PC-3 (cell line): ENCODE data around the gene PLPPR4. TPM values are rescaled to one million over a fixed set of nuclear protein-coding genes. Genes with fewer than 3 reads are reported as not detected.

Experiments used
- ATAC-seq: fragments of 200-7000 bp; cut with Tn5 transposase; 2 replicates; pipeline ENCODE4 v1.9.1; 2020; ENCODE audit warnings: mild to moderate bottlenecking, moderate library complexity
- BruUV-seq: library from RNA; stranded (reverse); fragments of 400-500 nt; replicated peaks from 2 replicates; lab custom pipeline; 2021; lab: Mats Ljungman, UMichigan
- CTCF ChIA-PET: fragments of 300-600 bp; sonication (Branson Sonifier 250); formaldehyde crosslinking; loops from one replicate; lab custom pipeline; 2022; ENCODE audit warnings: antibody characterized with exemption; lab: Charles Lee
- POLR2A ChIA-PET: fragments of 300-600 bp; sonication (Branson Sonifier 250); formaldehyde crosslinking; loops from one replicate; lab custom pipeline; 2022; ENCODE audit warnings: antibody characterized with exemption; ENCODE audit not compliant: unreplicated experiment; lab: Charles Lee
- DNase-seq: peaks from one replicate; pipeline ENCODE4 v3.0.0-alpha.2; 2015
- H2AFZ ChIP-seq: fragments of 300-600 bp; sonication (generic); 2 replicates; pipeline ENCODE4 v1.6.0; 2016; ENCODE audit warnings: antibody characterized with exemption, low read length
- H3F3A ChIP-seq: fragments of 300-600 bp; sonication (generic); one replicate; pipeline ENCODE4 v1.6.0; 2017; ENCODE audit warnings: antibody characterized with exemption, low read length, control low read depth, mild to moderate bottlenecking; ENCODE audit not compliant: unreplicated experiment
- H3K27ac ChIP-seq: fragments of 300-600 bp; sonication (generic); 2 replicates; pipeline ENCODE4 v1.5.1; 2016; ENCODE audit warnings: mild to moderate bottlenecking, low read length
- H3K27me3 ChIP-seq: fragments of 300-600 bp; sonication (generic); 2 replicates; pipeline ENCODE4 v1.6.1; 2016; ENCODE audit warnings: low read length, mixed read lengths
- H3K36me3 ChIP-seq: fragments of 300-600 bp; sonication (generic); 2 replicates; pipeline ENCODE4 v1.6.1; 2016; ENCODE audit warnings: low read depth, mixed run types, low read length, mixed read lengths
- H3K4me1 ChIP-seq: fragments of 300-600 bp; sonication (generic); 2 replicates; pipeline ENCODE4 v1.5.1; 2016; ENCODE audit warnings: low read length; ENCODE audit not compliant: insufficient read depth
- H3K4me2 ChIP-seq: fragments of 300-600 bp; sonication (generic); 2 replicates; pipeline ENCODE4 v1.6.0; 2016; ENCODE audit warnings: low read length
- H3K4me3 ChIP-seq: fragments of 300-600 bp; sonication (generic); 2 replicates; pipeline ENCODE4 v1.5.1; 2016; ENCODE audit warnings: mild to moderate bottlenecking, low read length, mixed read lengths
- H3K79me2 ChIP-seq: fragments of 300-600 bp; sonication (generic); 2 replicates; pipeline ENCODE4 v1.6.1; 2017; ENCODE audit warnings: low read length, mixed read lengths
- H3K9ac ChIP-seq: fragments of 300-600 bp; sonication (generic); 2 replicates; pipeline ENCODE4 v1.6.0; 2016; ENCODE audit warnings: mild to moderate bottlenecking, low read length
- H3K9me2 ChIP-seq: fragments of 300-600 bp; sonication (generic); replicated peaks from 2 replicates; pipeline ENCODE4 v1.6.1; 2016; ENCODE audit warnings: mixed run types, low read length, mixed read lengths
- H3K9me3 ChIP-seq: fragments of 300-600 bp; sonication (generic); 2 replicates; pipeline ENCODE4 v1.6.1; 2016; ENCODE audit warnings: low read length, mixed read lengths
- H4K20me1 ChIP-seq: fragments of 300-600 bp; sonication (generic); 2 replicates; pipeline ENCODE4 v1.6.1; 2016; ENCODE audit warnings: low read length, mixed read lengths
- EZH2 ChIP-seq: fragments of 300-600 bp; sonication (generic); IDR thresholded peaks from one replicate; pipeline ENCODE4 v1.6.1; 2017; ENCODE audit warnings: antibody characterized with exemption, mild to moderate bottlenecking, low read length; ENCODE audit not compliant: unreplicated experiment
- EZH2phosphoT487 ChIP-seq: fragments of 300-600 bp; sonication (generic); IDR thresholded peaks from 2 replicates; pipeline ENCODE4 v1.6.1; 2018; ENCODE audit warnings: mild to moderate bottlenecking, antibody characterized with exemption, low read length, borderline replicate concordance
- intact Hi-C: fragments of 100-400 bp; cut with micrococcal nuclease; formaldehyde crosslinking; loops from 2 replicates; pipeline ENCODE4 v1.9.0; 2023
- total RNA-seq: library from RNA; depleted of rRNA; stranded (reverse); fragments of >200 nt; gene quantifications from 2 replicates; pipeline ENCODE4 v1.2.3, GENCODE V29; 2014
- TF ChIP-seq, protein P1 (sequence below): fragments of 300-600 bp; sonication (generic); conservative IDR thresholded peaks from 2 replicates; pipeline ENCODE4 v1.5.1; 2017; ENCODE audit warnings: antibody characterized with exemption, low read depth, mild to moderate bottlenecking, low read length

The PLPPR4 gene
- total RNA-seq, 1 experiment from 2014 or later: 0.44 TPM

DNA sequence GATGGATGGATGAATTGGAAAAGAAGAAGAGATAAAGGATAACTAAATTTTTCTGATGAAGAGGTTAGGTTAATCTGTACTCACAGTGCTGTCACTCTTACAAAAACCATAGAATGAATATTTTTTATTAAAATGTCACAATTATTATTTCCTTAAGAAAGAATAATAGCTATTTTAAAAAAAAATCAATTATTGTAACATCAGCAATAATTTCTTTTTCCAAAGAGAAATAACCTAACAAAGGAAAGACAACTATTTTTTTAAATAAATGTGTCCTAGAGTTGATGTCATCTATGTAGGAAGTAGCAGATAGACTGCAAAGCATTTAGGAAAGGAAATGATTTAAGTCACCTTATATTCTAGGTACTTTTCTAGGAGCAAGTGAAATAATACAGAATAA lies 33.6 kb upstream of the PLPPR4 start:
- no peaks in the 10 kb centered on the region for H3K9me2 ChIP-seq
- no peaks in the 10 kb centered on the region for H3K36me3 ChIP-seq
- H3K4me3 ChIP-seq: no peak overlapping the region
- no peak overlapping the region for H3K27ac ChIP-seq
- no peak overlapping the region for H2AFZ ChIP-seq
- intact Hi-C loops: no loop called here
- peaks cover 10% of the 10 kb centered on the region; the same call in 1 of the 2 replicates for H3K27me3 ChIP-seq
- no peaks in the 10 kb centered on the region for H3K79me2 ChIP-seq
- no peak overlapping the region for H3K4me2 ChIP-seq
- ChIA-PET CTCF (no interaction called here), POLR2A (no interaction called here)
- no peaks in the 10 kb centered on the region for H3K9me3 ChIP-seq
- no peaks in the 10 kb centered on the region for H3K4me1 ChIP-seq
- no peak for TF ChIP-seq EZH2phosphoT487
- TF ChIP-seq EZH2: no peak
- TF ChIP-seq, protein P1, sequence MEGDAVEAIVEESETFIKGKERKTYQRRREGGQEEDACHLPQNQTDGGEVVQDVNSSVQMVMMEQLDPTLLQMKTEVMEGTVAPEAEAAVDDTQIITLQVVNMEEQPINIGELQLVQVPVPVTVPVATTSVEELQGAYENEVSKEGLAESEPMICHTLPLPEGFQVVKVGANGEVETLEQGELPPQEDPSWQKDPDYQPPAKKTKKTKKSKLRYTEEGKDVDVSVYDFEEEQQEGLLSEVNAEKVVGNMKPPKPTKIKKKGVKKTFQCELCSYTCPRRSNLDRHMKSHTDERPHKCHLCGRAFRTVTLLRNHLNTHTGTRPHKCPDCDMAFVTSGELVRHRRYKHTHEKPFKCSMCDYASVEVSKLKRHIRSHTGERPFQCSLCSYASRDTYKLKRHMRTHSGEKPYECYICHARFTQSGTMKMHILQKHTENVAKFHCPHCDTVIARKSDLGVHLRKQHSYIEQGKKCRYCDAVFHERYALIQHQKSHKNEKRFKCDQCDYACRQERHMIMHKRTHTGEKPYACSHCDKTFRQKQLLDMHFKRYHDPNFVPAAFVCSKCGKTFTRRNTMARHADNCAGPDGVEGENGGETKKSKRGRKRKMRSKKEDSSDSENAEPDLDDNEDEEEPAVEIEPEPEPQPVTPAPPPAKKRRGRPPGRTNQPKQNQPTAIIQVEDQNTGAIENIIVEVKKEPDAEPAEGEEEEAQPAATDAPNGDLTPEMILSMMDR: no peak
- no peaks in the 10 kb centered on the region for H4K20me1 ChIP-seq
- H3K9ac ChIP-seq: no peak overlapping the region
- BruUV-seq: no TSS peak
- no peak for DNase-seq
- no peaks in the 10 kb centered on the region for H3F3A ChIP-seq
- ATAC-seq: no peak

DNA sequence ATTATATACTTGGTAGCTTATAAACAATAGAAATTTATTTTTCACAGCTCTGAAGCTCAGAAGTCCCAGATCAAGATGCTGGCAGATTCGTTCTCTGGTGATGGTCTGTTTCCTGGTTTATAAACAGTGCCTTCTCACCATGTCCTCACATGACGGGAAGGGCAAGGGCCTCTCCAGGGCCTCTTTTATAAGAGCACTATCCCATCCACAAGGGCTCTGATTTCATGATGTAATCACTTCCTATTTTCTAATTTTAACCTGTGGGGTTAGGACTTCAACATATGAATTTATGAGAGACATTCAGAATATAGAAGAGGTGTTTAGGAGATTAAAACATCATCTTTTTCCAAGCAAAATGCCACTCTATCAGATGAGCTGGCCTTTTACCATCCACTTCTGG lies 32.1 kb upstream of the PLPPR4 start:
- CTCF ChIA-PET: no interaction called here
- intact Hi-C loops: no loop called here
- no TSS peak for BruUV-seq

DNA sequence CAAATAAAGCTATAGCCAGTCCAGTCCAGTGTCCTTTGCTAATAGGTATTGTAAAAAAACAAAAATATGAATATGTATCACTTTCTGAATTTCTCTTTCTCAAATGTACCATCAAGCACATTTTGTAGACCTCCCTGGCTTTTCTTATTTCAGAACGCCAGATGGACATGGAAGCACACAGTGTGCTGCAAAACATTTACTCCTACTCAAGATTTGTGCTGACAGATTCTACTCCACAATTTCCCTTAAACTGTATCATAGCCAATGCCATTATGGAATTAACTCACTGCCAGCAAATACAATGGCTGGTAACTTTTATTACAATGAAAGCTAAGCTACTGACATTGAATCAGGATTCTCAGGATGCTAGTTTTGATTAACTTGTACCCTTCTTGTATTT lies 30.8 kb upstream of the PLPPR4 start:
- ATAC-seq (no peak), DNase-seq (no peak)
- H3K27me3 ChIP-seq: no peaks in the 10 kb centered on the region
- BruUV-seq: no TSS peak
- H3K79me2 ChIP-seq: no peaks in the 10 kb centered on the region
- no peaks in the 10 kb centered on the region for H3K36me3 ChIP-seq
- no peak overlapping the region for H3K9ac ChIP-seq
- H3K27ac ChIP-seq: no peak overlapping the region
- no peaks in the 10 kb centered on the region for H3F3A ChIP-seq
- no peaks in the 10 kb centered on the region for H4K20me1 ChIP-seq
- H2AFZ ChIP-seq: no peak overlapping the region
- H3K4me2 ChIP-seq: no peak overlapping the region
- H3K4me1 ChIP-seq: no peaks in the 10 kb centered on the region
- intact Hi-C loops: no loop called here
- H3K4me3 ChIP-seq: no peak overlapping the region
- no peaks in the 10 kb centered on the region for H3K9me3 ChIP-seq
- no peaks in the 10 kb centered on the region for H3K9me2 ChIP-seq
- ChIA-PET POLR2A (no interaction called here), CTCF (no interaction called here)
- TF ChIP-seq, protein P1: no peak
- TF ChIP-seq EZH2phosphoT487 (no peak), EZH2 (no peak)

More for the DNA sequence above, 32.1 kb upstream of the PLPPR4 start:
- Histone ChIP-seq H3K36me3 (no peaks in the 10 kb centered on the region), H3K79me2 (no peaks in the 10 kb centered on the region), H4K20me1 (no peaks in the 10 kb centered on the region), H3K4me1 (no peaks in the 10 kb centered on the region), H3K27me3 (0 out of 2 replicates have a peak, but pooled peaks cover 7% of the 10 kb centered on the region), H3K27ac (no peak overlapping the region), H3F3A (no peaks in the 10 kb centered on the region), H3K9me3 (no peaks in the 10 kb centered on the region), H3K9me2 (no peaks in the 10 kb centered on the region), H3K4me2 (no peak overlapping the region), H3K4me3 (no peak overlapping the region), H3K9ac (no peak overlapping the region), H2AFZ (no peak overlapping the region)
- POLR2A ChIA-PET: no interaction called here
- no peak for DNase-seq
- no peak for ATAC-seq
- TF ChIP-seq, protein P1: no peak
- TF ChIP-seq EZH2phosphoT487: no peak
- no peak for TF ChIP-seq EZH2
